ENCODE data around the gene SRC.

The SRC gene

DNA sequence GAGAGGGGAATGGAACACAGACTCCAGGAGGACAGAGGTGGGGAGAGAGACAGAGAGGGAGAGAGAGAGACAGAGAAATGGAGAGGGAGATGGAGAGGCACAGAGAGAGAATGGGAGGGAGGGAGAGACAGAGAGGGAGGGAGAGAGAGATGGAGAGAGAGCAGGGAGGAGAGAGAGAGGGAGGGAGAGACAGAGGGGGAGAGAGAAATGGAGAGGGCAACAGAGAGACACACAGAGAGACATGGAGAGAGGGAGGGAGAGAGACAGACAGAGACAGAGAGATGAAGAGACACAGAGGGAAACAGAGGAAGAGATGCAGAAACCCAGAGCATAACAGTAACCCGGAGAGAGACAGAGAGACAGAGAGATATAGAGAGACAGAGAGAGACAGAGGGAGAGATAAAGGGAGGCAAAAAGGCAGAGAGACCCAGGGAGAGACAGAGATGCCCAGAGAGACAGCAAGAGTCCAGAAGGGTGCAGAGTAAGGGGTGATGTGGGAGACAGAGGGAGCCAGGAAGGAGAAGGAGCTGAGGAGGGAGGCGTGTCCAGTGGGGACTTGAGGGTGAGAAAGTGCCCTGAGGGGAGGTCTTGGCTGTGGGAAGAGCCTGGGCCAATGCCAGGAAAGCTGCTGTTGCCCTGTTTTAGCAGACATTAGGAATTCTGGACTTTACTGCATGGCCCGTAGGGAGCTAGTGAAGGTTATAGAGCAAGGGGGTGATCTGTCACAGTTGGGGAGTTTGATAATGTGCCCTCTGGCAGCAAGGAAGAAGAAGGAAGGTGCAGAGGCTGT, 78.3 kb downstream of the SRC start:
- TF ChIP-seq, protein P1, sequence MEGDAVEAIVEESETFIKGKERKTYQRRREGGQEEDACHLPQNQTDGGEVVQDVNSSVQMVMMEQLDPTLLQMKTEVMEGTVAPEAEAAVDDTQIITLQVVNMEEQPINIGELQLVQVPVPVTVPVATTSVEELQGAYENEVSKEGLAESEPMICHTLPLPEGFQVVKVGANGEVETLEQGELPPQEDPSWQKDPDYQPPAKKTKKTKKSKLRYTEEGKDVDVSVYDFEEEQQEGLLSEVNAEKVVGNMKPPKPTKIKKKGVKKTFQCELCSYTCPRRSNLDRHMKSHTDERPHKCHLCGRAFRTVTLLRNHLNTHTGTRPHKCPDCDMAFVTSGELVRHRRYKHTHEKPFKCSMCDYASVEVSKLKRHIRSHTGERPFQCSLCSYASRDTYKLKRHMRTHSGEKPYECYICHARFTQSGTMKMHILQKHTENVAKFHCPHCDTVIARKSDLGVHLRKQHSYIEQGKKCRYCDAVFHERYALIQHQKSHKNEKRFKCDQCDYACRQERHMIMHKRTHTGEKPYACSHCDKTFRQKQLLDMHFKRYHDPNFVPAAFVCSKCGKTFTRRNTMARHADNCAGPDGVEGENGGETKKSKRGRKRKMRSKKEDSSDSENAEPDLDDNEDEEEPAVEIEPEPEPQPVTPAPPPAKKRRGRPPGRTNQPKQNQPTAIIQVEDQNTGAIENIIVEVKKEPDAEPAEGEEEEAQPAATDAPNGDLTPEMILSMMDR (IDR thresholded peaks at IDR 0.05; ENCODE audit: insufficient read depth, missing control alignments), result no peak
- no peak for DNase-seq (ENCODE audit: insufficient read length, low spot score)
- no peak for FAIRE-seq

DNA sequence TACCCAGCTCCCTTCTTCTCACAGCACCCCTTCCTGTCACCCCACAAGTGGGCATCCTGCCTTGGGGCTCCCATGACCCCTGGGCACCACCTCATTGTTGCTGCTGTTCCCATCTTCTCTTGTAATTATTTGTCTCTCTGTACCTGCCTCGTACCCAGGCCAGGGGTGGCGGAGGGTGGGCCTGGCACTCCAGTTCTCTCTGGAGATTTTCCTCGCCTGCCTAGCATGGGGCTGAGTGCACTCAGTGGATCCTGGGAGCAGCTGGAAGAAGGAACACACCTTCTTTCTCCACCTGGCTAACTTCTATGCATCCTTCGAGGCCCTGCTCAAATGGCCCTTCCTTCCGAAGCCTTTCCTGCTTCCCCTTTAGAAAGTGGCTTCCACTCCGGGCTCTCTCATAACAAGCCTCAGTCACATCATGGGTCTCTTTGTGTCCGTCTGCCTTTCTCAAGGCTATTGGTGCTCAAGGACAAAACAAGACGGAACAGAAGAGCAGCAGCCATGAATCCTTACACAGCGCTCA, 79.2 kb downstream of the SRC start:
- TF ChIP-seq, protein P1 (IDR thresholded peaks at IDR 0.05; ENCODE audit: insufficient read depth, missing control alignments), result no peak
- no peak for FAIRE-seq

DNA sequence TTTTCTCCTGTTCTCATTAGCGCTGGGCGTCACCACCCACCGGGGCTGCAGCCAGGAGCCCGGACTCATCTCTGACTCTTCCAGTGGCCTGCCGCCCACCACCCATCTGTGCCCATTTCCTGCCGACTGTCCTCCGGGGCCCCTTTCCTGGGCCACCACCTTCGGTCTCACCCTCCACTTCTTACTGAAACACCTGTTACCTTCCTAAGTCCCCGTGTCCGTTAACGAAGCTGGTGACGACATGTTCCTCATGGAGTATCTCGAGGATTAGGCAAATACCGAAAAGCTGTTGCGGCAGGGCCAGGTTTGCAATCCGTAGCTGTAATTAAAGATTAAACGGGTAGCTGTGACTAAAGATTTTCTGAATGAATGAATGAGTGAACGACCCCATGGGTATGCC, 80.2 kb downstream of the SRC start:
- FAIRE-seq, result no peak
- TF ChIP-seq, protein P1 (IDR thresholded peaks at IDR 0.05; ENCODE audit: insufficient read depth, missing control alignments), result no peak

More for the DNA sequence above, 79.2 kb downstream of the SRC start:
- no peak for DNase-seq (ENCODE audit: insufficient read length, low spot score)

DNA sequence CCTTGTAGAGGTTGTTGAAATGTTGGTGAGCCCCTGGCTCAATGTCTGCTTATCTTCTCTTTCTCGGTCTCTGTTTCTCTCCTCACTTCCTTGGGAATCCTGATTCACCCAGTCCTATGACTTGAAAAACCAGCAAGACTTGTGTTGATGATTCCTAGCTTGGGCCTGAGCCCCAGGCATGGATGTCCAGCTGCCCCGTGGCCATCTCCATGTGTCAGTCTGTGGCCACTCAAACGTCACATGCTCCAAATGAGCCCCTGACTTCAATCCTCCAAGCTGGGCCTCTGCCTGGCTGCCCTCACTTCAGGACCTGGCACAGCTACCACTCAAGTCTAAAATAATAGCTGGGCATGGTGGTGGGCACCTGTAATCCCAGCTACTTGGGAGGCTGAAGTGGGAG, 81.0 kb downstream of the SRC start:
- FAIRE-seq (no peak), DNase-seq (ENCODE audit: insufficient read length, low spot score) (no peak)
- TF ChIP-seq, protein P1 (IDR thresholded peaks at IDR 0.05; ENCODE audit: insufficient read depth, missing control alignments), result no peak

More for the DNA sequence above, 80.2 kb downstream of the SRC start:
- no peak for DNase-seq (ENCODE audit: insufficient read length, low spot score)

DNA sequence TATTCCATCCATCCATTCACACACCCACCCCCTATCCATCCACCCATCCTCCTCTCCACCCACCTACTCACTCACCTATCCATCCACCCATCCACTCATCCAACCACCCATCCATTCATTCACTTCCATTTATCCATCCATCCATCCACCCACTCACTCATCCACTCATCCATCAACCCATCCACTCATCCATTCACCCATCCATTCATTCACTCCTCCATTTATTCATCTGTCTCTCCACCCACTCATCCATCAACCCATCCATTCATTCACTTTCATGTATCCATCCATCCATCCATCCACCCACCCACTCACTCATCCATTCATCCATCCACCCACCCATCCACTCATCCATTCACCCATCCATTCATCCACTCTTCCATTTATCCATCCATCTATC, 84.1 kb downstream of the SRC start:
- FAIRE-seq, result no peak
- TF ChIP-seq, protein P1 (IDR thresholded peaks at IDR 0.05; ENCODE audit: insufficient read depth, missing control alignments), result no peak
- DNase-seq (ENCODE audit: insufficient read length, low spot score), result no peak

DNA sequence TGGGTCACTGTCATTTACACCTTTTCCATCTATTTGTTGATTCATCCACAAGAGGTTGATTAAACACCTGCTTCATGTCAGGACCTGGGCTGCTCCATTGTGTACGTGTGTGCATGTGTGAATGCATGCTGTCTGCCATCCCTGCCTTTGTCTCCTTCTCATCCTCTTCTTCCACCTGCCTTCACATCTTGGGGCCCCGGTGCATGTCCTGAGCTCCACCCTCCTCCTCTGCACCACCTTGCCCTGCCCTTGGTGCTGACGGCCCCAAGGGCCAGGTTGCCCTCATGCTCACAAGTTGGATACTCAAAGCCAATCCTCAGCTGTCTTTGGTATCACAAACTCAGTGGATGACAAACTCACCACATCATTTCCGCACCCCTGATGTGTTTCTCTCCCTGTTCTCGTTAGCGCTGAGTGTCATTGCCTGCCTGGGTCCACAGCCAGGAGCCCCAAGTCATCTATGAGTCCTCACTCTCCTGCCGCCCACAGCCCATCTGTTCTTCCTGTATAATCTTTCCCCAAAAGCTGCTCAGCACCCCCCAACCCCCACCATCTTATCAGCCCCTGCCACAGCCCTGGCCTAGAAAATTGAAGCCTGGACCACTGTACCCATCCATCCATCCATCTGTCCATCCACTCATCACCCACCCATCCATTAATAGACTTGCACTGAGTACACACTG, 85.0 kb downstream of the SRC start:
- no peak for FAIRE-seq
- TF ChIP-seq, protein P1 (IDR thresholded peaks at IDR 0.05; ENCODE audit: insufficient read depth, missing control alignments), result no peak
- no peak for DNase-seq (ENCODE audit: insufficient read length, low spot score)

DNA sequence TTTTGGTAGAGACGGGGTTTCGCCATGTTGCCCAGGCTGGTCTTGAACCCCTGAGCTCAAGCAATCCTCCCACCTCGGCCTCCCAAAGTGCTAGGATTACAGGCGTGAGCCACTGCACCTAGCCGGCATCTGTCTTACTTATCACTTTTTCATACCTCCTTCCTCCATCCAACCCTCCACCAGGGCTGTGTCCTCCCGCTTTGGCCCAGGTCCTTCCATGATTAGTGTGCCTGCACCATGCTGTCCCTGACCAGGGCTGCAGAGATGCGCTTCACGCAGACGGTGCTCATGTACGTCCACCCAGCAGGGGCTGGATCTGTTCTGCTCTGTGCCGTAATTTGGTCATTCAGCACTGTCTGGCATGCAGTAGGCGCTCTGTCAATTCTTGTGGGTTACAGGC, 85.8 kb downstream of the SRC start:
- TF ChIP-seq, protein P1 (IDR thresholded peaks at IDR 0.05; ENCODE audit: insufficient read depth, missing control alignments), result no peak
- FAIRE-seq (no peak), DNase-seq (ENCODE audit: insufficient read length, low spot score) (no peak)
